AG04449 (cell line): ENCODE measurements around the gene NEO1.

Experiments used
- CTCF ChIA-PET: fragments of 350-600 bp; formaldehyde crosslinking; extraction: SDS; loops from one replicate; lab custom pipeline; 2021; ENCODE audit warnings: antibody characterized with exemption; lab: Yijun Ruan, JAX
- POLR2A ChIA-PET: fragments of 400-600, 350-600 bp; formaldehyde crosslinking; extraction: SDS; loops from one replicate; lab custom pipeline; 2020; ENCODE audit warnings: antibody characterized with exemption, inconsistent platforms; lab: Yijun Ruan, JAX
- DNase-seq: peaks from one replicate; pipeline ENCODE4 v3.0.0-alpha.2; 2010; ENCODE audit warnings: low read depth, low spot score
- H3K4me3 ChIP-seq: 2 replicates; pipeline ENCODE4 v1.5.1; 2011; ENCODE audit warnings: low read depth, mild to moderate bottlenecking, control low read depth, low read length
- TF ChIP-seq, protein P1 (sequence below): IDR thresholded peaks from one replicate; pipeline ENCODE4 v1.5.1; 2011; ENCODE audit warnings: mild to moderate bottlenecking, moderate library complexity, low read length, control low read depth, inconsistent platforms; ENCODE audit not compliant: insufficient read depth; ENCODE audit errors: missing control alignments

NEO1 gene

DNA sequence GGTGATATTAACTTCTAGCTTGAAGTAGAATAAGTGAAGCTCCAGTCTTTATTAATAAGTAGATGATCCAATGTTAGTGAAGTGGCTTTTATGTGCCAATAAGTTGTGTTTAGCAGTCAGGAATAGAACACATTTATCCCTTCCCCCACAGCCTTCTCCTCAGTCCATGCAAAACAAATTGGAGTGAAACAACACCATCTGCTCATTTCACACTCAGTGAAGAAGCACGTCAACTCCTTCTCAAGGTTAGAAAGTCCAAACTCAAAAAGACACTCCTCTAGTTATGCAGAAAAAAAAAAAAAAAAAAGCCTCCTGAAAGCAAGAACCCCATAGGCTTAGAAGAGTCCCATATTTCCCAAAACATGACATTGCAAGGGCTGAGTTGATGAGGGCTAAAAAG, 18.0 kb upstream of the NEO1 start:
- ChIA-PET POLR2A (no interaction called here), CTCF (no interaction called here)
- no peak for DNase-seq
- TF ChIP-seq, protein P1, sequence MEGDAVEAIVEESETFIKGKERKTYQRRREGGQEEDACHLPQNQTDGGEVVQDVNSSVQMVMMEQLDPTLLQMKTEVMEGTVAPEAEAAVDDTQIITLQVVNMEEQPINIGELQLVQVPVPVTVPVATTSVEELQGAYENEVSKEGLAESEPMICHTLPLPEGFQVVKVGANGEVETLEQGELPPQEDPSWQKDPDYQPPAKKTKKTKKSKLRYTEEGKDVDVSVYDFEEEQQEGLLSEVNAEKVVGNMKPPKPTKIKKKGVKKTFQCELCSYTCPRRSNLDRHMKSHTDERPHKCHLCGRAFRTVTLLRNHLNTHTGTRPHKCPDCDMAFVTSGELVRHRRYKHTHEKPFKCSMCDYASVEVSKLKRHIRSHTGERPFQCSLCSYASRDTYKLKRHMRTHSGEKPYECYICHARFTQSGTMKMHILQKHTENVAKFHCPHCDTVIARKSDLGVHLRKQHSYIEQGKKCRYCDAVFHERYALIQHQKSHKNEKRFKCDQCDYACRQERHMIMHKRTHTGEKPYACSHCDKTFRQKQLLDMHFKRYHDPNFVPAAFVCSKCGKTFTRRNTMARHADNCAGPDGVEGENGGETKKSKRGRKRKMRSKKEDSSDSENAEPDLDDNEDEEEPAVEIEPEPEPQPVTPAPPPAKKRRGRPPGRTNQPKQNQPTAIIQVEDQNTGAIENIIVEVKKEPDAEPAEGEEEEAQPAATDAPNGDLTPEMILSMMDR: no peak
- H3K4me3 ChIP-seq: no peak overlapping the region

GRCh38 chr15:73035221-73035620, 17.0 kb upstream of the NEO1 start:
- no peak for DNase-seq
- TF ChIP-seq, protein P1: no peak
- no peak overlapping the region for H3K4me3 ChIP-seq
- ChIA-PET POLR2A (no interaction called here), CTCF (no interaction called here)

- no peak for DNase-seq
- ChIA-PET CTCF (no interaction called here), POLR2A (no interaction called here)
- H3K4me3 ChIP-seq: no peak overlapping the region
- TF ChIP-seq, protein P1: no peak
Measured at GRCh38 chr15:73038220-73038619, 14.0 kb upstream of the NEO1 start.

GRCh38 chr15:73046073-73046472, 6.2 kb upstream of the NEO1 start:
- no peak for DNase-seq
- CTCF ChIA-PET: no interaction called here
- POLR2A ChIA-PET: no interaction called here

GRCh38 chr15:73047882-73048281, 4.4 kb upstream of the NEO1 start:
- POLR2A ChIA-PET: no interaction called here
- CTCF ChIA-PET: no interaction called here
- TF ChIP-seq, protein P1: no peak
- H3K4me3 ChIP-seq: no peak overlapping the region
- DNase-seq: no peak

More at GRCh38 chr15:73046073-73046472, 6.2 kb upstream of the NEO1 start:
- H3K4me3 ChIP-seq: no peak overlapping the region
- TF ChIP-seq, protein P1: no peak

GRCh38 chr15:73048624-73049295, 3.5 kb upstream of the NEO1 start:
- no peak overlapping the region for H3K4me3 ChIP-seq
- ChIA-PET CTCF (no interaction called here), POLR2A (no interaction called here)
- no peak for DNase-seq
- TF ChIP-seq, protein P1: no peak
